ENCODE measurements around the gene S100A16.
A peak's percentile ranks its signal among the peaks of the same experiment; 100 is the strongest.
"Not testable (repeated sequence)": the region's sequence is repeated elsewhere in the genome, so short reads cannot be mapped to it uniquely, and the experiment has no call there.

The S100A16 gene

DNA sequence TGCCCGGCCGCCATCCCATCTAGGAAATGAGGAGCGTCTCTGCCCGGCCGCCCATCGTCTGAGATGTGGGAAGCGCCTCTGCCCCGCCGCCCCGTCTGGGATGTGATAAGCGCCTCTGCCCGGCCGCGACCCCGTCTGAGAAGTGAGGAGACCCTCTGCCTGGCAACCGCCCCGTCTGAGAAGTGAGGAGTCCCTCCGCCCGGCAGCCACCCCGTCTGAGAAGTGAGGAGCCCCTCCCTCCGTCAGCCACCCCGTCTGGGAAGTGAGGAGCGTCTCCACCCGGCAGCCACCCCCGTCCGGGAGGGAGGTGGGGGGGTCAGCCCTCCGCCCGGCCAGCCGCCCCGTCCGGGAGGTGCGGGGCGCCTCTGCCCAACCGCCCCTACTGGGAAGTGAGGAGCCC, 30.1 kb downstream of the S100A16 start:
- not testable (repeated sequence) for DNase-seq

DNA sequence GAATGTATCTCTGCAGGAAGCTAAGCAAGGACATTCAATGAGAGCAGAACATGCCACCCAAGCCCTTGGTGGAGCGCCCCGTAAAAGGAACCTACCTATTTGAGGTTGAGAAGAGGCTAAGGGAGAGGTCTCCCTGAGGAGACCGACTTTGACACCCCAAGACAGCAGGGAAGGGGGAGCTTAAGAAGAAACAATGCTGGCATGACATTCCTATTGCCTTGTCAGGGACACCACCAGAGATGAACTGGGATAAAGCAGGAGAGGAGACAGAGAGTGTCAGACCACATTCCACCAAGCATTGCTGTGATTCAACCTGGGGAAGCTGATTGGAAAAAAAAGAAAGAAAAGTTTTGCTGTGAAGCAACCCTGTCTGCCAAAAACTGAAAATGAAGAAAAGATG, 34.0 kb downstream of the S100A16 start:
- no peak for DNase-seq

DNA sequence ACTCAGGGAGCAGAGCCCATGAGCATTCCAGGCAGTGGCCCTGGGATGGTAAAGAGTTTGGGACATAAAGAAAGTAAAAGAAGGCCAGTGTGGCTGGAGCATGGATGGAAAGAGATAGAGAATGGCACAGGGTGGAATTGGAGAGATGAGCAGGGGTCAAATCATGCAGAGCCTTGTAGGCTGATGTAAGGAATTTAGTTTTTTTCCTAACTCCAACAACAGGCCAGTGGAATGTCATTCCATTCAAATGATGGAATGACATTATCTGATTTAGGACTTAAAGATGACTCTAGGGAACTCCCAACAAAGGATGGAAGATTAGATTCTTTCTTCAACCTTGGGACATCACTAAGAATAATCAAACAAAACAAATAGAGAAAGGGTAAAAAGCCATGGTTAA, 34.4 kb downstream of the S100A16 start:
- no peak for DNase-seq

DNA sequence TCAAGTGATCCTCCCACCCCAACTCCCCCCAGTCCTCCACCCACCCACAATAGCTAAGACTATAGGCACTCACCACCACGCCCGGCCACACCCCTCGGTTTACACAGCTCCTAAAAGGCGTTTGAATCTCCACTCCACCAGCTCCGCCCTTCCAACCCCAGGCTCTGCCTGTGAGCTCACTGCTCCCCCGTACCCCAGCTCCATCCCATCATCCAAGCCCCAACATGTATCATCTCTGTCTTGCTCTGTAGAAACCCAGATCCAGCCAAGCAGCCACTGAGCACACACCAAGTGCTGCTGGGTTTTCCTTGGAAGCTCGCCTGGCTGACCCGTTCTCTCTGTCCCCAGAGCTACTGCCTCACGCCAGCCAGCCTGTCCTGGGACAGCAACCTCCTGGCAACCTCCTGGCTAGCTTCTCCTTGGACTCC, 35.3 kb downstream of the S100A16 start:
- peak; percentile 46 for DNase-seq

DNA sequence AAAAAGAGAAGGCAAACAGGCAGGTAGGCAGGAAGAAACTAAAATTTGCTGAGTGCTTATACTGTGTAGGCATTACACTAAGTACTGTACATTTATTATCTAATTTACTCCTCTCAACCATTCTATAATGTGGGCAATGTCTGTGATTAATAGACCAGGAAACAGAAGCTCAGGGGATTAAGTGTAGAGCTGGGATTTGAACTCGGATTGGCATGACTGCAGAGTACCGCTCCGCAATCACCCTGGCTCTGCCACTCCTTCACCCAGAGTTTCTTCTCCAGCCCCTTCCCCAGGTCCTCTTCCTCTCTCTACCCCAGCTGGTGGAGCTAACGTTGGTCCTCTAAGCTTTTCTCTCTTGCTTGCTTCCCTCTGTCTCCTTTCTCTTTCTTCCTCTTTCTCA, 35.8 kb downstream of the S100A16 start:
- no peak for DNase-seq

DNA sequence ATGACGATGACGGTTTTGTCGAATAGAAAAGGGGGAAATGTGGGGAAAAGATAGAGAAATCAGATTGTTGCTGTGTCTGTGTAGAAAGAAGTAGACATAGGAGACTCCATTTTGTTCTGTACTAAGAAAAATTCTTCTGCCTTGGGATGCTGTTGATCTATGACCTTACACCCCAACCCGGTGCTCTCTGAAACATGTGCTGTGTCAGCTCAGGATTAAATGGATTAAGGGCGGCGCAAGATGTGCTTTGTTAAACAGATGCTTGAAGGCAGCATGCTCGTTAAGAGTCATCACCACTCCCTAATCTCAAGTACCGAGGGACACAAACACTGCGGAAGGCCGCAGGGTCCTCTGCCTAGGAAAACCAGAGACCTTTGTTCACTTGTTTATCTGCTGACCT, 37.4 kb downstream of the S100A16 start:
- DNase-seq, result not testable (repeated sequence)

DNA sequence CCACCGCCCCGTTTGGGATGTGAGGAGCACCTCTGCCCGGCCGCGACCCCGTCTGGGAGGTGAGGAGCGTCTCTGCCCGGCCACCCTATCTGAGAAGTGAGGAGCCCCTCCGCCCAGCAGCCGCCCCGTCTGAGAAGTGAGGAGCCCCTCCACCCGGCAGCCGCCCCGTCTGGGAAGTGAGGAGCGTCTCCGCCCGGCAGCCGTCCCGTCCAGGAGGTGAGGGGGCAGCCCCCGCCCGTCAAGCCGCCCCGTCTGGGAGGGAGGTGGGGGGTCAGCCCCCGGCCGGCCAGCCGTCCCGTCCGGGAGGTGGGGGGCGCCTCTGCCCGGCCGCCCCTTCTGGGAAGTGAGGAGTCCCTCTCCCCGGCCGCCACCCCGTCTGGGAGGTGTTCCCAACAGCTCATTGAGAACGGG, 37.9 kb downstream of the S100A16 start:
- DNase-seq, result not testable (repeated sequence)

DNA sequence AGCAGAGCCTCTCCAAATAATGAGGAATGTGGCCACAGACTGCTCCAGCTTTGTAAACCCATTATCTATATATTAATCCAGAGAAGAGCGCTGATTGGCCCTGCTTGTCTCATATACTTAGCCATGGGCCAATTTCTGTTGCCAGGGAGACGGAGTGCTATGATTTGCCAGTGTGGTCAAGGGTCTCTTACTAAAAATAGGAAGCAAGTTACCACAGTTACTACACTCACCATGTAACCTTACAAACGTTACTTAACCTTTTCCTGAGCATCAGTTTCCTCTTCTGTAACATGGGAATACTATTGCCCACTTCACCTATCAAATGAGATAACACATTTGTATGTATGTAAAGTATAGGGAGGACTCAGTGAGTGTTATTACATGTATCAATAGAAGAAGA, 39.6 kb downstream of the S100A16 start:
- no peak for DNase-seq

DNA sequence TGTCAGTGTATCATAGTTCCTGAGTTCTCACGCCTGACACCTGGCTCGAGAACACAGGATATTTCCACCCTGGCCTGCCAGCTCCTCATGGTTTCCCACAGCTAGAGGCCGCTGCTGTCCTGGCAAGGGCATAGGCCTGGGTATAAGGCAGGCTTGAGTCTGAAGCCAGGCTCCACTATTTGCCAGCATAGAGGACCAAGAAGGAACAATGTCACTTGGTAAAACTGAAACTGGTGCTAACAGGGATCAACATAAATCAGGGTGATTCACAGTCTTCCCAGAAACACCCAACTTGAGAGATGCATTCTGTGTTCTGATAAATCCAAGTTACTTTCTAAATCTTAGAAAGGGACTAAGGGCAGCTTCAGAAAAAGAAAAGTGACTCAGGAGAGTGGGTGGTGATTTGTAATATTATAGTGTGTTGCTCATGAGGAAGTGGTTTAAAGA, 40.3 kb downstream of the S100A16 start:
- DNase-seq, result peak; percentile 88

DNA sequence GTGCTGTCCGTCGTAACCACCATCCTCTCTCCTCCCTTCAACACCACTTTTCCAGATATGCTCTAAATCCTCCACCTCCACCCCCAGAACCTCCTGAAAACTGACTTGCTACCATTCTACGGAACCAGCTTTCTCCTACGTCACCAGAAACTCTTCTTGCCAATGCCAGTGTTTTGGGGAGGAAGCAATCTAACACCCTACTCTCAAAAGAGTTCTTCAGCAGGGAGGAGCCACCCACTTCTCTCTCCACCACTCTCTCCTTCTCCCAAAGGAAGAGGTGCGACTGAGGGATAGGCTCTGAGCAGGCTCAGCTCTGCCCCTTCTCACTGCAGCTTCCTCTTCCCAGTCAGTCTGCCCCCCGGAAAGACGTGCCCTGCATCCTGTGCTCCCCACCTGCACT, 41.2 kb downstream of the S100A16 start:
- no peak for DNase-seq

DNA sequence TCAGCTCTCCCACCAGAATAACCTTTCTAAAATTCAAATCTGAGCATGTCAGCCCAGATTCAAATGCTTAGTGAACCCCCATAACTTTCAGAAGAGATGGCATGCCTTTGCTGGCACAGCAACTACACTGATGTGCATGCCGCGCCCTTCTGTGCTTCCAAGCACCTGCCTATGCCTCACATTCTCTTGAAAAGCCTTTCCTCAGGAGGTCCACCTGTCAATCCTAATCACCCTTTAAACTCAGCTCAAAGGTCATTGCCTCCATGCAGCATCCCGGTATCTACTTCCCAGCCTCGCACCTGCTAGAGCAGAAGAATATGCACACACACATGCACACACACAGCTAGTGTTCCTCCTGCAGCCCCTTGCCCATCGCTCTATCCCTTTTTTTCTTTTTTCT, 42.1 kb downstream of the S100A16 start:
- peak; percentile 24 for DNase-seq

DNA sequence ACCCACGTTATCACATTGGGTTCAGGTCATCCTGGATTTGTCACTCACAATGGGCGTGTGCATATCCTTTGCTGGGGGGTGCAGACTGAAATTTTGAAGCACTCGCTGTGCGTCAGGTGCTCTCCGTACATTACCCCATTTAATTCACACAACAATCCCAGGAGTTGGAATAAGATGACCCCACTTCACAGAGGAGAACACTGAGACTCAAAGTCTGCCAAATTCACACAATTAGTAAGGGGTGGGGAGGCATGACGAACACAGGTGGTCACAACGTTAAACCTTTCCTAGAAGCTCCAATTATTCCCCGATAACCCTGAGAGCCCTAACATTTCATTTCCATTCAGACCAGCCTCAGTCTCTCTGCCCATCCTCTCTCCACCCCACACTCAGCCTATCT, 43.5 kb downstream of the S100A16 start:
- DNase-seq, result no peak

DNA sequence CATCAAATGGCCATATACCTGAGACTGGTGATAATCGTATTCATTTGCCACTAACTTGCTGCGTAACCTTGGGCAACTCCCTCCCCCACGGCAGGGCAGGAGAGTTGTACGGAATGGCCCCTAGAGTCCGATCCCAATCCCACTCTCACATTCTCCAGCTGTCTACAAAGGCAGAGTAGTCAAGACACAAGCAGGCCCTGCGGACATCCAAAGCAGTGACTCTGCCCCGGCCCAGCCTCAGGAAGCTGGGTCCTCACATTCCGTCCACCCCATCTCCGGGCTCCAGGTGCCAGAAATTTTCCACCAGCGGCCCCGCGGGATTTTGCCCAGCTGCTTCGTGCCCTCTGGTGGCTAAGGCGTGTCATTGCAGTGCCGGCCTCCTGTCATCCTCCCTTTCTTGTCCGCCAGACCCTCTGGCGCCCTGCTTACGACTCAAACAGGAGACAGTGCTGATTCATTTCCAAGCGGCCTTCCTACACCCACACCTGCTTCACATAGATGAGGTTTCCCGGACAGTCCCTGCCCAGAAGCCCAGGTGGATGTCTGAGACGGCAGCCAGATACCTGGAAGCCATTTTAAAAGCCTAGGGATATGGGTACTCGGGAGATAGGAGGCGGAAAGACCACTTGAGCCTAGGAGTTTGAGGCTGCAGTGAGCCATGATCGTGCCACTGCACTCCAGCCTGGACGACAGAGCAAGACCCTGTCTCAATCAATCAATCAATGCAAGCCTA, 44.4 kb downstream of the S100A16 start:
- DNase-seq, result peak; percentile 96

DNA sequence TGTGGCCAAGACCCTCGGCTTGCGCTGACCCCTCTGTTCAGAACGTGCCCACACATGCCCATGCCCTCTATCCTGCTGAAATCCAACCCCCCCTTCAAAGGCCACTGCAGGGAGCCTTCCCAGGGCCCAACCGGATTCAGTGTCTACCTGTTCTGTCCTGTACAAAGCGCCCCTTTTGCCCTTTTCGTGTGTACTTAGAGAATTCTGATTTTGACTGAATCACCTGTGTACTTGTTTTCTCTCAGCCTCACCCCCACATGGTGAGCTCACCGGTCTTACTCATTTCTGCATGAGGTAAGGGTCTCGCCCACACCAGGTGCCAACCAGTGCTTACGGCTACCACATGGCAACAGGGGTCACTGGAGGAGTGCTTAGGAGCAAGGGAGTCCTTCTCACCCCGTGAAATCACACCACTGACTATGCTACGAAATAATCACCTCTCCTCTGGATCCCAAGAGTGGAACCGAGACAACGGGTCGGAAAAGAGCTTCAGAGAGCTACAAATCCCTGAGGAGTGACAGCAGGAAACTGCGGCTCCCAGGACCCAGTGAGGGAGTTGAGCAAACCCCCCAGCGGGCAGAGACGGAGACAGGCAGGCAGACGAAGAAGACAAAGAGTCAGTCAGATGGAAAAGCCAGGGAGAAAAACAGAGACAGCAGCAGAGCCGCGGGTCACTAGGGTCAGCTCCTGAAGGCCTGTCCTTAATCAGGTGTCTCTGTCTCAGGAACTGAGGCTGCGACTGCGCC, 45.1 kb downstream of the S100A16 start:
- peak; percentile 89 for DNase-seq

DNA sequence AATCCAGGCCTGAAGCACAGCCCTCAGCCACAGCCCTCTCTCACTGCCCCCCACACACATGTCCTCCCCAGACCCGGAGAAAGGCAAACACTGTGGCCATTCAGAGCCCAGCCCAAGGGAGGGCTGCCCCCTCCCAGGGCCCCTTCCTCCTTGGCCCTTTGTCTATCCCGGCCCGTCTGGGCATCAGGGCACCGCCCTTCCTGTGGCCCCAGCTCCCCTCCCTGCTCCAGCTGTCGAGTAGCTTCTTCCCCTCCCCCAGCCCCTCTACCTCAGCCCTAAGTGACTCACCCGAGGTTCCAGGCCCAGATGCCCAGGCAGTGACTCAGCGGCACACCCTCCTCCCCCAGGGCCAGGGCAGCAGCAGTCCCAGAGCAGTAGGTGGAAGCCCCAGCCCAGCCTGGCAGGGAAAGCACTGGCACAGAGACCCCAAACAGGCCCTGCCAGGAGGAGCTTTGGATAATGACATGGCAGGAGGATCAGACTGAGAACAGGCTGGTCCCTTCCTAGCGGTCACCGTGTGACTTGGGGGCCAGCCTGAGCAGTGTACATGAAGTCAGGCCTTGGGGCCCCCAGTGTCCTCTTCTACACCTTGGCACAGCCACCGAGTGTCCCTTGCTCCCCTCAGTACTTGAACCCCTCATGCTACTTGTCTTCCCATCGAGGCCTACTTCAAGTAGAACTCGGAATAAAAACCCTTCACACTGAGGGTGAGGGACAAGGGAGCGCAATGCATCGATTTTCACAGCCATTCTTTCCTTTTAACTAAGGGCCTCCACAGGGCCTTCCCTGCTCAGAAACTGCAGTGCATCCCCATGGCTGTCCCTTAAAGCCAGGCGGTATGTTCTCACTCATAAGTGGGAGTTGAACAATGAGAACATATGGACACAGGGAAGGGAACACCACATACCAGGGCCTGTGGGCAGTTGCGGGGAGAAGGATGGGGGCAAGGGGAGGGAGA, 46.2 kb downstream of the S100A16 start:
- peak; percentile 99 for DNase-seq

DNA sequence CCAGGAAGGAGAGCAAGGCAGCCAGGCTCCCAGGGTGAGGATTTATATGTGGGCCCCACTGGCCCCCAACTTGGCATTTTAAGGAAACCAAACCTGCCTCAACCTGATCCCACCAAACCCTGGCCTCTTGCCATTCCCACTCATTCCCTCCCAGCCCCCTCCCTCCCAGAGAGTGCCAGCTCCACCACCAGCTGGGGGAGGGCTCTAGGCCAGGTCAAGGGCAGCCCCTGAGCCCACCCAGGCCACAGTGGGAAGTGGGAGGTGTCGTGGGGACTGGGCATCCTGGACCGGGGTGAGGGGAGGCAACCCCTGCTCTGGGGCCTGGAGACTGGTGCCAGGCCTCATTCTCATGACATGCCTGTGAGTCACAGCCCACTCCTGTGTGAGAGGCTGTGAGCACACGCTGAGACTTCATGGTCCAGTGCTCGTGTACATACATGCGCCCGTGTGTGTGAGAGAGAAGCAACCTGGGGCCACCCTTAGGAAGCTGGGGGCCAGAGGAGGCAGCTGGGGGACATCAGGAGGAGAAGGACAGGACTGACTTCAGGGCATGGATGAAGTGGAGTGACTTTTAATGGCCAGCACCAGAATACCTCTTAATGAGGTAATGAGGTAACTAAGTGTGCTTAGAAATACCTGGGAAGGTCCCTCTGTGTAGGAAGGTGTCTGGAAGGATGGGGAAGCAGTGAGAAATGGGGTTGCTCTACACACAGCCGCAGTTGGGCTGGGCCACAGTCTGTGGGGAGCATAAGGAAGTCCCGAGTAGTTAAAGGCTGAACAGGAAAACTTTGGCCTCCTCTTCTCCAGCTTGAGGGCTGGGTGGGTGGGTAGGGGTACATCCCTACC, 47.2 kb downstream of the S100A16 start, which contains the start of gene S100A2:
S100A2 (minus strand) TSS at position 316 of the 846 bp plus-strand sequence. CDS start 1,967 bp downstream, outside the sequence.
- DNase-seq, result peak; percentile 96

DNA sequence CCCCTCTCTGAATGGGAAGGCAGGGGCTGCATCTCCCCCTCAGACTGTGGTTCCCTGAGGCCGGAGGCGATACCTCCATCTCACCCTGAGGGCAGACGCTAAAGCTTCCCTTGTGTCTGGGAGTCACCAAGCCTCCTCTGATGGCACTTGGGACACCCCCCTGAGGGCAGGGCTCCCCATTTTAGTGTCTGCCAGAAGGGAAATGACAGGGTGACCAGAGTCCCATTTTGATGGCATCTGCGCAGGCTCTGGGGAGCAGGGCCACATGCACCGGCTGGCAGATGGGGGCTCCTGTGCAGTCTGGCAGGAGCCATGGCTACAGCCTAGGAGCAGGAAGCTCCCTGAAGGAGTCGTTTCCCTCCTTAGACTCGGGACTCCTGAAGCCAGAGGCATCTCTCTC, 48.9 kb downstream of the S100A16 start:
- peak; percentile 33 for DNase-seq

DNA sequence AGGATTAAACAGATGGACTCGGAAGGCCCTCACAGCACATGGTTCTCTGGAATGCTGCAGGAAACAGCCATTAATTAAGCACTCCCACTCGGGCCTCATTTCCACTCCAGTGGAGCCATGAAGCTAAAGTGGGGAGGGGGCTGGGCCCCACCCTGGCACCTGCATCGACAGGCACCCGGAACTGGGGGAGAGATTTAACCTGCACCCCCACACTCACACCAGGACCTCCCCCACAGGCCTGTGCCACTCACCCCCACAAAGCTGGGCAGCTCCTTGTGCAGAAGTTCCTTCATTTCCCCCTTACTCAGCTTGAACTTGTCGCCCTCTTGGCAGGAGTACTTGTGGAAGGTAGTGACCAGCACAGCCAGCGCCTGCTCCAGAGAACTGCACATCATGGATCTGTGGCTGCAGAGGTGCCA, 49.4 kb downstream of the S100A16 start:
- no peak for DNase-seq

DNA sequence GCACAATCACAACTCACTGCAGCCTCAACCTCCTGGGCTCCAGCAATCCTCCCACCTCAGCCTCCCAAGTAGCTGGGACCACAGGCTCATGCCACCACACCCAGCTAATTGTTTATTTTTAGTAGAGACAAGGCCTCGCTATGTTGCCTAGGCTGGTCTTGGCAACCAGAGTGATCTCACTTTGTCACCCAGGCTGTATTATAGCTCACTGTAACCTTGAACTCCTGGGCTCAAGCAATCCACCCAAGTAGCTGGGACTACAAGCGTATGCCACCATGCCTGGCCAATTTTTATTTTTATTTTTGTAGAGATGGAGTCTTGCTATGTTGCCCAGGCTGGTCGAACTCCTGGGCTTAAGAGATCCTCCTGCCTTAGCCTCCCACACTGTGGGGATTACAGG, 50.9 kb downstream of the S100A16 start:
- DNase-seq, result not testable (repeated sequence)

DNA sequence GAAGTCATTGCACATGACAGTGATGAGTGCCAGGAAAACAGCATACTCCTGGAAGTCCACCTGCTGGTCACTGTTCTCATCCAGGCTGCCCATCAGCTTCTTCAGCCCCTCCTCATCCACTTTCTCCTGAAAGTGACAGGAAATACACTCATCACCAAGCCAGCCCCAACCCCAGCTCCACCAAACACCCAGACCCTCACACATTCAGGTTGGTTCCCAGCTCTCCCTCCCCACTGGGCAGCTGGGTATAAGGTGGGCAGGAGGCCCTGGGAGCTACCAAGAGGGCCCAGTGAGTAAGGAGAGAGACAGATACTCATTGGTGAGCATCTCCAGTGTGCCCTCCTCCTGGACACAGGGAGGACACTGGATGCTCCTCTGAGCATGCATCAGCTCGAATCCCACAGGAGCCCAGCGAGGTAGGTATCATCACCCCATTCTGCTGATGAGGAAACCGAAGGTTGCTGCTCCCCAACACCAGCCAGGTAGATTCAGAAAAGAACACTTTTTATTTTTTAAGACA, 51.4 kb downstream of the S100A16 start:
- no peak for DNase-seq

DNA sequence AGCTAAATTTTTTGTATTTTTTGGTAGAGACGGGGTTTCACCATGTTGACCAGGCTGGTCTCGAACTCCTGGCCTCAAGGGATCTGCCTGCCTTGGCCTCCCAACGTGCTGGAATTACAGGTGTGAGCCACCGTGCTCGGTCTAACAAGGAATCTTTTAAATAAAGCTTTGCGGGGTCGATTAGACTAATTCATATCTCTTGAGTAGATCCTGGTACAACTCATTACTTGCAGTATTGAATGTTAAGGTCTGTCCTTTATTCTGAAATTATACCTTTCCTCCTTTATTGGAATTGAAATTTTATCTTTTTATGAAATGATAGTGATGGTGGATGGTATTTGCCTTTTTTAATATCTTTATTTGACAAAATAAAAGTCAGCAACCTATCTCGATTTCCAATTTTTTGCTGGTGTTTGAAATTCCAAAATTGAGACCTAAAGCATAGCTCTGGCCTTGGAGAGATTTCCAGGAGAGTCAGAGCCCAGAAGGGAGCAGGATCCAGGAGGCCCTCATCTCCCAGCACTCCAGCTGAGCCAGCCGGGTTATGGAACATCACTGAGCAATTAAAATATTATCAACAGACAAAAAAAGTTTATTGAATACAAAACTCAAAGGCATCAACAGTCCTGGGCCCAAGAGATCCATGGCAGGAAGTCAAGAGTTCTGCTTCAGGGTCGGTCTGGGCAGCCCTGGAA, 52.0 kb downstream of the S100A16 start:
- no peak for DNase-seq
